DMS 273 treated with DMSO at 0.1 percent for 48 hours (cell line): ENCODE results near the gene FBXL4.

Experiments used
- DNase-seq: peaks from one replicate; lab custom pipeline; 2025; lab: John Stamatoyannopoulos, UW

FBXL4 gene

DNA sequence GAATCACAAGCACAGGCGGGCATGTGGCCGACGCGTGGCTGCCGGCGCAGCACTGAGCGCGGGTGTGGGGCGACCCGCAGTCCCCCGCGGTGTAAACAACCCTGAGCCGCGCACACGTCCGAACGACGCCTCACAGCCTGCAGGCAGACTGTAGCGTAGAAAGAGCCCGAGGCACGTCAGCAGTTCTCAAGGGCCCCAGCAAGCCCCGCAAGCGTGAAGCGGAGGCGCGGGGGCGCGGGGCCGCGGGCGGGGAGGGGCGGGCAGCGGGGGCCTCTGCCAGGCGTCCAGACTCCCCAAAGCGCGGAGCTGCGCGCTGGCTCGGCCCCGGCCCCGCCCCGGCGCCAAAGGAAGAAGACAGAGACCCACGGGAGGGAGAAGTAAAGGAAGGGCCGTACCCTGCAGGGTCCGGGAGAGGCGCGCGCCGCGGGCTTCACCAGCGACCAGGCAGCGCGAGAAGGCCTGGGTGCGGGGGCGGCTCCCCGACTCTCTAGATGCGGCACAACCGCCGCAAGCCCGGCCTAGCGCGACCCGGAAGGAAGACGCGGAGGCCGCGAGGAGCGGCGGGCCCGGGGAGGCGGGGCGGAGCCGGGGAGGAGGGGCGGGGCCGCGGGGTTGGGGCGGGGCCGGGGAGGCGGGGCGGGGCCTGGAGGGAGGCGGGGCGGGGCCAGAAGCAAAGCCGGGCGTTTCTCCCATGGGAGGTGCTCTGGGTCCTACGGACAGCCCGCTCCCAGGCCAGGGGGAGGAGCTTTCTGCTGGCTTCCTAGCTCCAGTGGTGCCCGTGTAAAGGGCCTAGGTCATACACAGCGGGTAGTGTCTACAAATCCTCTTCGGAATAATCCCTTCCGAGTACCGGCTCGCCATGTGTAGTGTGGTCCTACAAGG is at the start of gene FBXL4:
TSS of gene FBXL4 (minus strand) at position 536 of the 882 bp plus-strand sequence. CDS start 20,958 bp downstream, outside the sequence.
- peak; percentile 72 for DNase-seq

DNA sequence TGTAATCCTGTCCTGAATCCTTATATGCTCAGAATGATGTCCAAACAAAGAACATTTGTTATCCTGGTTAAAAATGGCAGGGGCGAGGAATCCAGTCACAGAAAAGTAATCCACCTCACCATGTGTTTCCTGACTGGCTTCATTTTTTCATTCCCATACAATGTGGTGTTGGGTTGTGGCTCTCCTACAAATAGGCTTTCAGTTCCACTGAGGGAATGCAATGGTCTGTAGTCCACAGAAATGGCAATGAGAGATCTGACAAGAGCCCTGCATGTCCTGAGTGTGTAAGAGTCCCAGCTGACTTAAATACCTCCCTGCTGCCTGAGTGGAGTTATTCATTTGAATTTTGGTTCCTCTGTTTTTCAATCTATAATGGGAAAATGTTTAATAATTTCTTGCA is 47.4 kb upstream of the FBXL4 start:
- DNase-seq, result no peak

DNA sequence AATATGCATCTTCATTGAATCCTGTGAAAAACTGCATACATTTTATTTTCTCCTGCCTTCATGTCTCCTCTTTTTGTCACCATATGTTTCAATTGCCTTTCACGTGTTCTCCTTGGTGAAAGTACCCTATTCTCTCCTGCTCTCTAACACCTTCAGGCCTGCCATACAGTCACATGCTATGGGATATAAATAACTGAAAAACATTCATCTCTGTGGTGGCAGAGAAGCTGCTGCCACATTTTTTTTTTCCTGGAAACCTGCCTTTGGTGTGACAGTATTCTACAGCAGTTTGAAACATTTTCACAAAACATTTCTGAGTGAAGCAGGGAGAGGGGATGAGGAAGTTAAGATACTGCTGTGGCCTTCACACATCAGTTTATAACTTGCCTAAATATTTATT is 44.8 kb upstream of the FBXL4 start:
- no peak for DNase-seq

DNA sequence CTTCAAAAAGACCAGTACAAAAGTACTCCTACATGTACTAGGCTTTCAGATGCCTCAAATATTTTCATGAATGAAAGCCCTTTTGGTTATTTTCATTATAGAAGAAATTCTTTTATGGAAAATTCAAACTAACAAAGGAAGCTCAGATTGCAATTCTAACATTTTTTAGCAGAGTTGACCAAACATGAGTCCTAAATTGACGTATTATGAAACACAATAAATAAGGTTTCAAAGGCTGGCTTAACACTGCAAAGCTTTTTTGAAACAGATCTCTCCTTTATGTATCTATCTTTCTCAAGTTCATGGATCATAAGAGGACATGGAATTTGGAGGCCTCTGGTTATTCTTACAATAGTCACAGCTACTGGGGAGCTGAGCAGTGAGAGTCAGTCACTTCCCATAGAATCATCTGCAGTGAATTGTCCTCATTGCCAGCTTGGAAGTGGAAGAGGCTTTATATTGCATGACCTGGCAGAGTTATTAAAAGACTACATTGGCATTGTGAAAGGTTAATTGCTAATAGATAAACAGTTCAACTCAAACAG is 38.4 kb upstream of the FBXL4 start:
- no peak for DNase-seq

DNA sequence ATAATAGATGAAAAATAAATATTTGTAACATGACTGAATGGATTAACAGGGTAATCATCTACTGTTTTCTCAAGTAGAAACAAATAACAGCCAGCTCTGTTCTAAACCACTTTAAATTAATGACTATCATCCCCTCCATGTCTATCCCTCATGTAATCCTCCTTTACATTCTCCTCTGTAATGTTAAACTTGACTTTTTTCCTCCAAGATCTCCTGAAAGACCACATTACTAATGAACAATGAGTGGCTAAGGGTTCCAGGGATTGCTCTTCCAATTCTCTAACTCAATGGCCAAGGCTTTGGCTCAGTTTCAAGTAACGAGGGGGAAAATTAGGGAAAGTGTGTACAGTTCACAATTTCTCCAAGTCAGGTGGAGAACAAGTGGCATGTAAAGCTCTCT is 37.6 kb upstream of the FBXL4 start:
- no peak for DNase-seq

DNA sequence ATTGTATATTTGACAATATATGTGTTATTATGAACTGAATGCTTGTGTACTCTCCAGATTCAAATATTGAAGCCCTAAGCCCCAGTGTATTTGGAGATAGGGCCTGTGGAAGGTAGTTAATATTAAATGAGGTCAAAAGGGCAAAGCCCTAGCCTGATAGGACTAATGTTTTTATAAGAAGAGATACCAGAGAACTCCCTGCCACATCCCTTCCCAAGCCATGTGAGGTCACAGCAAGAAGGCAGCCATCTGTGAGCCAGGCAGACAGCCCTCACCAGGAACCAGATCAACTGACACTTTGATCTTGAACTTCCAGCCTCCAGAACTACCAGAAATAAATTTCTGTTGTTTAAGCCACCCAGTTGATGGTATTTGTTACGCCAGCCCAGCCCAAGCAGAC is 36.4 kb upstream of the FBXL4 start:
- DNase-seq, result no peak

DNA sequence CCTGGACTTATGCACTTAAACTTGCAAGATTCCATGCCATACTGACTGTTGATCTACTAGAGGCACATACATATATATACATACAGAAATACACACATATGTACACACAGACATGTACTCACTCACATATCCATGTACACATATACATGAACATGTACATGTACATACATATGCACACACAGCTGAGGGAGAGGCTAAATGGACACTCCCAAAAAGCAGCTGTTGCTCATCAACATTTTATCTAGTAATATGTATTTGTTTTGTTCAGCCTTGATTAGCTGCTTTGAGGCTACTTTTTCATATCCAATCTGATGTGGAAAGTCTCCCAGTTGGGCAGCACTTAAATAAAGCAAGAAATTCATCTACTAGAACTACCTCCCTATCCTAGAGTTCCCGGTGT is 33.7 kb upstream of the FBXL4 start:
- DNase-seq, result no peak

DNA sequence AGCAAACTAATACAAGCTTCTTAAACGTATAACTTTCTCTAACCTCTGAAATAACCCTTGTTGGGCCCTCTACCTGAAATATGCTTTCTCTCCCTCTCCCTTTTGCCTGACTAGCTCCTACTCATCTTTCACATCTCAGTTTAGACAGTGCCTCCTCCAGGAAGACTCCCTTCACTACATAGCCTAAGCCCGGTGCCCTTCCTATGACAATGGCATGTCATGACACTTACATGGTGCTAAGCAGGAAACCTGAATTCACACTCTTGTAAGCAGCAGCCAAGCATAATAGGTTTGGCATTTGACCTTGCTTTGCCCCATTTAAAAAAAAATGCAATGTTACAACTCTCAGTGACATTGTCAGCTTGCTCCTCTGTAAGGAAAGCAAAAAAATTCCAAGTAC is 33.1 kb upstream of the FBXL4 start:
- DNase-seq, result no peak

DNA sequence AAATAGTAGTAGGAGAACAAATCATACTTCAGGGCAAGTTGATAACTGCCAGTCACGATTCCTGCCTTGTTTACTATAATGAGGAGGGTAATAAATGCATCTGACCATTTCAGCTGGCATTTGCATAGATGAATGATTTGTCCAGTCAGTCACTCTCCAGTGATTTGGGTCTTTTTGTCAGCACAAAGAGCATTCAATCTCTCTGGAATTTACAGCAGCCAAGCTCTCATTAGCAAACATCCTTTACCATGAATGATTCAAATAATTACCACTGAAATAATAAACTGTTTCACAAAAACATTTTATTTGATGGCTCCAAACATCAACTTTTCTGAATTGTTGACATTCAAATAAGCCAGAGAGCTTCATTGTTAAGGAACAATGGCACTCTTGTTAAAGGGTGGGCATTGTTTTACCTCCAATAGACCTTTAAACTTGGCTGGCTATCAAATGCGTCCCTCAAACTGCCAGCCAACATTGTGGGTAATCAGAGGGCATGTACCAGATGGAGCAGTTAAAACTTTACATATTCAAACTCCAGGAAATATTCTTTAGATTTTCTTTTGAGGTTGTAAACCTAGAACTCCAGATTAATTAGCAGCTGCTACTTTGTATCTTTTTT is 30.0 kb upstream of the FBXL4 start:
- peak; percentile 81 for DNase-seq

DNA sequence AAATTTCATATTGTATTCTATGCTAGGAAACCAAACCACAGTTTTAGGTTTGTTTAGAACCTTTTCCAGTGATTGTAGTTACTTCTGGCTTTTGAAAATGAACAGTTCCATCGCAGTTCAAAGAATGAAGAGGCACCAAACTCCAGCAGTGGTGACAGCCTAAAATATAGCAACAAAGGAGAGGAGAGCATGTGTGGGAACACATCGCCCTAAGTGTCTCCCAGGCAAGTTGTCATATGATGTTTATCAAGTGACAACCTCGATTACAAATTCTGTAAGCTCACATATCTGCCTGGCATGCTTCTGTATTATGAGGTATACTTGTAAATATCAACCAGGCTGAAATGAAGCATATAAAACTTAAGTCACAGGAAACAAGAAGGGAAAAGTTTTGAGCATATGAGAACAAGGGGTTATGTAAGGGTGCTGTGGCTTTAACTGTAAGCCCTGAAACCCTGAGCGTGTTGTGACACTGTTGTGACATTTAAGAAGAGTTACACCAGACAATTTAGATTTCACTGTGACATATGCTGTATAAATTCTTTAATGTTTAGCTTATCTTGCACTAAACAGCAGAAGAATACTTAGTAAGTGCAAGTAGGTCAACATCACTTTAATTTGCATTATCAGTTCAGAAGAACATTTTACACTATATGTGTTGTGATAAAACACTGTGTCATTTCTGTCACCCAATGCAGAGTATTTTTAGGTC is 29.1 kb upstream of the FBXL4 start:
- no peak for DNase-seq

DNA sequence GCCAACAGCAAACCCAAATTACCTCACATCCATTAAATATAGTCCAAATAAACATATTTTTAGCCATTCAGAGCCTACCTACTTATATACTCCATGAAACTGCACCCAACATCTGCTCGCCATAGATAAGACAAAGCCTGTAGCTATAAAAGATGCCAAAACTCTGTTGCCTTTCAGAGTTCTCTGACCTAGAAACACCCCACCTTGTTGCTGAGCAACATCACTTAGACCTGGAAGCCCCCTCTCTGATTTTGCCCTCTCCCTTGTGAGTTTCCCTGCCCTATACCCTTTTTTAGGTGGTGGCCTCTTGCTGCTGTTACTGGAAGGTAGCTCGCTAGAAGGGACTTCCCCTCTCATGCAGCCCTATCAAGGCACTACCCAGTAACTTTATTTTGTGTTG is 27.7 kb upstream of the FBXL4 start:
- no peak for DNase-seq

DNA sequence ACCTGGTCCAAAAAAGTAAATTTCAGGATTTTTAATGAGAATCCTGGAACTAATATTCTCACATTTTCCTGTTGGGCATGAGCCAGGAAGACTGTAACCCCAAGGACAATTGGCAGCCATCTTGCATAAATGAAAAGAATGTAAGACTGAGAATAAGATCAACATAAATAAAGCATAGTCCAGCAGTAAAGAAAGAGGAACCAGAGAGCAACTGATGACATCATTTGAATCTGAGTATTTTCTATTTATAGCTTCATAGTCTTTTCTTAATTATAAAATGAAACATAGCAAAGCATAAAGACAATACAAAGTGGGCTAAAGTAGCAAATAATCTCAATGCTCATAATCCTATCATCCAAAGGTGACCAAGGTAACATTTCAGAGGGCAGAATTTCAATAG is 26.6 kb upstream of the FBXL4 start:
- no peak for DNase-seq

DNA sequence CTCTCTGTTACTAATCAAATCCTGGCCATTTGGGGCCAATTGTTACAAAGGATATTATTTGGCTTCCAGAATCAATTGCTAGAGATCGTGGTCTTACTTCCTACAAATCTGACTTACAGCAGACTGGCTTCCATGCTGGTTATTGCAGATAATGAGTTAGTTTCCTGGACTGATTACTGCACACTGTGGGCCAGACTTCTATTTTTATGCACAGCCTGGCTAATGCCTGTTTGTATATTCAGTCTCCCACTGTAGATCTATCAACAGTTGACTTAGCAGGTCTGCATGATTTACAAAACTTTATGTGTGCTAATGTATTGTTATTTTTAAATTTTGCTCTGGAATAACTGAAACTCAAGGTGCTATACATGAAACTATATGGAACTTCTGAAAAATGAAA is 25.8 kb upstream of the FBXL4 start:
- no peak for DNase-seq

DNA sequence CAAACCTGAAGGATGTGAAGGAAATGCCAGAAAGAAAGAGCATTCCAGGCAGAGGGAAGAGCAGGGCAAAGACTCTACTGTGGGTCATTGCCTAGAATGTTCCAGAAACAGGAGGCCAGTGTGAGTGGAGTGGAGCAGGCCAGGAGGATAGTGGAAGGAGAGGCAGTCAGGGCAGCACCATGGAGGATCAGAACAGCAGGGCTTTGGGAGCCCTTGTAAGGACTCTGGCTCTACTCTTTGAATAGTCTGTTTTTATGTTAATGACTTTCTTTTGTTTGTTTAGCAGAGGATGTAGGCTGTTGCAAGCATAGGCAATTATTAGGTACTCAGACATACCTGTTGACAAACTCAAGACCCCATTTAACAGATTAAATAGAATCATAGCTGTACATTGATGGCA is 23.6 kb upstream of the FBXL4 start:
- no peak for DNase-seq

DNA sequence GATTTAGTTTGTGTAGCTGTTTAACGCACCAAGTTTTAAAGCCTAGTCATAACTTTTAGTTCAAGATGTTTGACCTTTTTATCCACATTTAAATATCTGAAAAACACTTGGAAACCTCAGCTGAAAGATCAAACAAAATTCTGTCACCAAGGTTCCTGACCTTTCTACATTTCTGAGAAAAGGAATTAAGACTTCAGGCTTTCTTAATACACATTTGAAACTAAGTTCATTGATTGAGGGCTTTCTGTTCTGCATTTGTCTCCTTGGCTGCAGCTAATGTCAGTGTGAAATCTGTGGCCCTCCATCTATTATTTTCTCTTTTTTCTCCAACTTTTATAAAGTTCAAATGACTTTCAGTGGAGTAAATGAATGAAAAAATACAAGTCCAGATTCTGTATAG is 22.7 kb upstream of the FBXL4 start:
- DNase-seq, result no peak

DNA sequence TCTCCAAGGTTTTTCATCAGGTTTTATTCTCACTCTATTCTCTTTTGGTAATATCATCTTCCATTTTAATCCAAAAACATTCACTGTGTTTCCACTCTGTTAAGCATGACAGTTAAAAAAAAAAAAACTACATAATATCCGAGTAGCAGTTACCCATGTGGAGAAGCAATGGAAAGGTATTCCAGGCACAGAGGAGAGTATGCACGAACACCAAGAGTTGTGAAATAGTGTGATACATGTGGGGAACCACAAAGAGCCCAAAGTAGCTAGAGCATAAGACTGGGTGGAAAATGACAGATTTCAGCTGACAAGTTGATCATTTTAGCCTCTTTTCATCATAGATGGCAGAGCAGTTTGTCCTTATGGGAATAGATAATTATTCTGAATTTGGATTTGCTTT is 19.9 kb upstream of the FBXL4 start:
- no peak for DNase-seq

DNA sequence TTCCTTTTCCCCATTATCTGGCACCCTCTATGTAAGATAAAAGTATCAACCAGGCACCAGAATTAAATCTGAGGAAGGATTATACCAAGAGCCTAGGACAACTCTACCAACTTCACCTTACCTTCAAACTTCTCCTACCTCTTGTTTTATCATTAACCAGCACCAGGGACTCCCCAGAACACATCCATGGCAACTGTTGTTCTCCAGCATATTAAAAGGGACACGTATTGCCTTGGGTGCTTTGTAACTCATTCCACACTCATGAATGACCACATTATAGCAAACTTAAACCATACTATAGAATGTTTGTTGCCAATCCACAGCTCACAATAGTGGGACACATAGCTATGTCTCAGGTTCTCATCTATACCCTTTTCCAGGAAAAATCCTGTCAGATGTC is 11.9 kb upstream of the FBXL4 start:
- DNase-seq, result no peak

DNA sequence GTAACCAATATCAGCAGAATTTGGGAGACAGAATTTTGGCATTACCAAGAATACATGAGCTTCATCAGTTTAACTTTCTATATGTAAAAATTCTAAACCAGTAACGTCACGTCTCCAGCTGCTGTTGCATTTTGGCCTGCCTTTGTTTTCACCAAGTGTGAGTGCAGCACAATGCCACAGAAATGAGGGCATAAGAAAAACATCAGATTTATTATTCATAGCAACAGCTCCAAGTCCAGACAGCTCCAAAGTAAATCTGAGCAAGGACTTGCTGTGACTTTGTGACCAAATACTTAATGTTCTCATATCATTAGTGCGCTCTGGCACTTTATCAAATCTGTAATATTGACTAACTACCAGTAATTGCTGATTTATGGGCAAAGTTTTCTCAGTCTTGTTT is 11.0 kb upstream of the FBXL4 start:
- no peak for DNase-seq

DNA sequence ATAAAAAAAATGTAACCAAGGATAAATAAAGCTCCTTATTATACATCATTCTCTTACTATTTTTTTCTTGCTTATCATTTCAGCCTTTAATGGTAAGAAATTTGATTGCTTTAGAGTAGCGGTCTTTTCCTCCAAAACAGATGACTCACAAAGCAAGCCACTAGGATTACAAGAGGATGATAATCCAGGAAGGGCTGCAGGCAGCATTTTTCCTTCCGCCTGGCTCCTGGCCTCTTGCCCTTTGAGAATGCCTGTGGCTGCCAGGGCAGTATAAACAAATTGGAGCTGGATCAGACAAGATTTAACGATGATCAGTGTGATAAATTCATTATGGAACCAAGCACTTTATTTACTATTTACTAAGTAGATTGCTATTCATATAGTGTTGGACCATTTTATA is 9.7 kb upstream of the FBXL4 start:
- no peak for DNase-seq

DNA sequence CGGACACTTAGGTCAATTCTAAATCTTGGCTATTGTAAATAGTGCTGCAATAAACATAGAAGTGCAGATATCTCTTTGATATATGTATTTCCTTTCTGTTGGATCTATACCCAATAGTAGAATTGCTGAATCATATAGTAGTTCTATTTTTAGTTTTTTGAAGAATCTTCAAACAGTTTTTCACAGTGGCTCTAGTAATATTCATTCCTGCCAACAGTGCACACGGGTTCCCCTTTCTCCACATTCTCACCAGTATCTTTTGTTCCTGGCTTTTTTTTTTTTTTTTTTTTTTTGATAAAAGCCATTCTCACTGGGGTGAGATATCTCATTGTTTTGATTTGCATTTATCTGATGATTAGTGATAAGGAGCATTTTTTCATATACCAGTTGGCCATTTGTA is 1.8 kb upstream of the FBXL4 start:
- DNase-seq, result no peak

DNA sequence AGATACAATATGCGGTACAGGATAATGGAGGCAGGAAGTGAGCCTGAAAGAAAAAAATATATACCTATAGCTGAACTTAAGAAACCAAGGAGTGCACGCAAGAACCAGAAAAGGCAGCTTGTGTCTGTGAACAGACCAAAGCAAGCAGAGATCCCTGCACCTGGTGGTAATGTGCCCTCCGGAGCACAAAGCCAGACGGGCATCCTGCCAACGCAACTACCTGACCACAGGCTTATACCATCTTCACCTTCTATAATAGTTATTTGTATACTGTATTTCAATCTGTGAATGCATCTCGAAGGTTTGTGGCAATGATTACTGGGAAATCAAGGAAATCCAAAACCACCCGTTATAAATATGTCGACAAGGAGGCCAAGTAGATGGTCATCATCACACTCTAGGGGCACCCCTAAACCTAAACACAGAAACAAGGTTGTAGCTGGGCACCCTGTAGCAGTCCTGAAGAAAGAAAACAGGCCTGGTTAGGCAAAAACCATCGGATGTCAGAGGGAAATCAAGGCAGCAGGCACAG is 801 bp downstream of the FBXL4 start:
- no peak for DNase-seq

DNA sequence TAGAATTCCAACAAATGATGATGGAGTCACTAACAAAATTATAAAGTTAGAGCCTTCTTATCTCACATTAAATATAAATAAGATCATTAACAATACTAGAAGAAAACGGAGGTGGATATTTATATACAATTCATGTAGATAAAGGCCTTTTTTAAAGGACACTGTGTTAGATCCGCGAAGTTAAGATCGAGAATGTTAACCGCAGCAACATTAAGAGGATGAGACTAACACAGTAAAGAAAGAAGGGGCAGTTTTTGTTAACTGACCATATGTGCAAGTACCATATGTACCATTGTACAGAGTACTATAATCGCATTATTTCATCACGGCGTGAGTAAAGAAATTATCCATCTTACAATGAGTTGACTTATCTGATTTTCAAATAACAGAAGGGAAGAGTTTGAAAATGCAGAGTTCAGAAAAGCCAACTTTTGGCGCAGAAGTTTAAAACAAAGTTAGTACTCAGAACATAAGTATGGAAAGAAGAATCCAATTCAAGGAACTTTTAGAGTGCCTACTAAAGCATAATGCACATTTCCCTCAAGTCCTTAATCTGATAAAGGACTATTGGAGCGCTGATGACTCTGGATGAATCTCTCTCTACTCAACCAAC is 1.4 kb downstream of the FBXL4 start:
- DNase-seq, result peak; percentile 57
